GM19193 (cell line): ENCODE measurements around the gene STPG1.

Experiments used
- POLR2A ChIP-seq: IDR thresholded peaks from 4 replicates; pipeline ENCODE4 v1.6.1; 2011; ENCODE audit not compliant: insufficient read depth, insufficient read length; ENCODE audit errors: extremely low read depth

Gene STPG1

GRCh38 chr1:24345334-24345733 is 68.2 kb downstream of the STPG1 start:
- no peak for TF ChIP-seq POLR2A

DNA sequence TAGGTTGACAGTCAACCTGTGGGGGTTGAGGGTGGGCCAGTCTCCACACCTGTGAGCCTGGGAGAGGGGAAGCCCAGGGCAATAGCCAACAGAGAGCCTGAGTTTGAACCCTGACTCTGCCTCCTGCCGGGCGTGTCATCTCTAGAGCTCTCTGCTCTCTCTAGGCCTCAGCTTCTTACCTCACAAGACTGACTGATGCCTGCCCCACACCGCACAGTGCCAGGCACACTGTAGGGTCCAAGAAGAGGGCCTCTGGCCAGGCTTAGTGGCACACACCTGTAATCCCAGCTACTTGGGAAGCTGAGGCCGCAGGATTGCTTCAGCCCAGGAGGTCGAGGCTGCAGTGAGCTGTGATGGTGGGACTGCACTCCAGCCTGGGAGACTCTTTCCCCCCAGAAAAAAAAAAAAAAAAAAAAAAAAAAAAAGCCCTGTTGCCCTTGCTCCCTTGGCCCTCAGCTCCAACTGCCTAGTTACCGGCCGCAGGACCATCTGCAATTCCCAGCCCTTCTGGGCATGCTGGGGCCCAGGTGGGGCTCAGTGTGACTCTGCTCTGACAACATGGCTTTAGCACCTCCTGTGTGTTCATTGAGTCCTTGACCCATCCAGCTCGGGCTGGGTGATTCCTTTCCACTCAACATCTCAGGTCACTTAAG is 69.4 kb downstream of the STPG1 start:
- no peak for TF ChIP-seq POLR2A

DNA sequence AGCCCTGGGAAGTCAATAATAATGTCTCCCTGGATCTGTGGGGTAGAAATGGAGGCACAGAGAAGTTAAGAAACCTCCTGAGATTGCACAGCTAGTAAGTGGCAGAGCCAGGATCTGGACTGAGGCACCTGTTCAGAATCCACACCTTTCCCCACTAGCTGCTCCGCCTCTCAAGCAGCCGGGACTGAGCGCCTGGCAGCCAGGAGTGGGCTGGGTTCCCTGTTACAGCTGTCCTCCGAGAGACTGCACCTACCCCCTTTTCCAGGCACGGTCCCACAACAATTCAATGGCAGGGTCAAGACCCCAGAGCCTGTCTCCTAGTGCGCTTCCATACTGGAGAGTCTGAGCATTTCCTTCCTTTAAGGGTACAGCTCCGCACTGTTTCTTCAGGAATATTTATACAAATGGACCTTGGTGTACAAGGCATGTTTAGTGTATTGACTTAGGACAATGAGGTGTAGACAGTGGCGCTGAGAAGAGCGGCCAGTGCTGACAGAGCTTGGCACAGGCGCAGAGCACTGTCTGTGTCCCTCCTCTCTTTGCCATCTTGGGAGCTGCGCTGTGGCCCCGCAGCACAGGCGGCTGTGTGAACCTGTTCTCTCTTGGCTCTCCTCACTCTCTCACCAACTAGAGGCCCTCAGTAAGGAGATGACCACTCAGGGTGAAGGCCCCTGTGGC is 70.0 kb downstream of the STPG1 start:
- no peak for TF ChIP-seq POLR2A

- TF ChIP-seq POLR2A: no peak
Measured at GRCh38 chr1:24341260-24341659, 72.3 kb downstream of the STPG1 start.

DNA sequence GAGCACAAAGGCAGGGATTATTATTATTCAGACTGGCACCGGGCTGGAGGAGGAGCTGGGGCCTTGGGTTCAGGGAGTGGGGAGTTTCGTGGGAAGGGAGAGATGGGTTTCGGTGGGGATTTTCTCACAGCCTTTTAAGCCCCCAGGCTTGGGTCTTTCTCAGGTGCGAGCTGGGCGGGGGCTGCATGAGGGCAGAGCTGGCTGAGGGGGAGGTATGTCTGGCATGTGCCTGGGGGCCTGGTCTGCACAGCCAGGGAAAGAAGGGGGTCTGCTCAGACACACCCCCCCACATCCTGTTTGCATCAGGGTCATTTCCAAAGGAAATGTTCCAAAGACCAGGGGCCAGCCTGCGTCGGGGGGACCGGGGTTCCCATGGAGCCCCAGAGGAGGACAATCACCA is 72.8 kb downstream of the STPG1 start:
- TF ChIP-seq POLR2A: no peak

GRCh38 chr1:24339996-24340395 is 73.6 kb downstream of the STPG1 start:
- no peak for TF ChIP-seq POLR2A

DNA sequence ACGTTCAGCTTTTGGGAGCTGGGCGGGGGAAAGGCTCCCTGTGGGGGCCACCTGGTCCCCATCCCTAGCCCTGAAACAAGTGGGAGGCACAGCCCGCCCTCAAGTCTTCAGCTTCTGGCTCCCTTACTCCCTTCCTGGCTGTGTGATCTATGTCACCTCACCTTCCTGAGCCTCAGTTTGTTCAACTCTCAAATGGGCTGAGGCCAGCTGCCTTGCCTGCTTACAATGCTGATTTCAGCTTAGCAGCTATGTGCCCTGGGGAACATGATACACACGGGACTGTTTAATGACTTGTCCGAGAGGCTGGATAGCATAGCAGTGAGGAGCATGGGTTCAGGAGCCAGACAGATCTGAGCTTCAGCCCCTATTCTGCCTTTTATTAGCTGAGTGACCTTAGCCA is 75.1 kb downstream of the STPG1 start:
- no peak for TF ChIP-seq POLR2A

- no peak for TF ChIP-seq POLR2A
Measured at GRCh38 chr1:24337455-24337854, 76.1 kb downstream of the STPG1 start.

DNA sequence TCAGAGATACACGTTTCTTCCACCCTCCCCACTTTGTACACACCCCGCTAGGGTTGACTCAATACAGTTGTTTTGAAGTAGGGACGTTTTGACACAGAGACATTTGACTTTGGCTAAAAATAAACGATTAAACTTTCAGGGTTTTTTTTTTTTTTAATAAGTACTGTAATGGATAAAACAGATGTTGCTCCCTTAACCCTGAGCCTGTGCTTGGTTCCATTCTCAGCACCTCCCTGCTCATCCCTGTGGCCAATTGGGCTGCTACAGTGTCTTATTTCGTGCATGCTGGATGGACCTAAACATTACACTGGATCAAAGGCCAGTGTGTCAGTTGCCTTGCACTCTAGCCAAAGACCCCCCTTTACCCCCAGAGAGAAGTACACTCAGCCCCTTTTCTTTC is 77.5 kb downstream of the STPG1 start:
- TF ChIP-seq POLR2A: no peak

GRCh38 chr1:24331961-24332673 is 81.5 kb downstream of the STPG1 start:
- no peak for TF ChIP-seq POLR2A

GRCh38 chr1:24329797-24330543 is 83.6 kb downstream of the STPG1 start:
- TF ChIP-seq POLR2A: no peak

- no peak for TF ChIP-seq POLR2A
Measured at GRCh38 chr1:24329331-24329730, 84.3 kb downstream of the STPG1 start.

- no peak for TF ChIP-seq POLR2A
Measured at GRCh38 chr1:24327891-24328290, 85.7 kb downstream of the STPG1 start.

GRCh38 chr1:24327486-24327885 is 86.1 kb downstream of the STPG1 start:
- TF ChIP-seq POLR2A: no peak
